Breast epithelium (tissue), 4 donors: ENCODE data around the gene POLR1C. TPM values are rescaled to one million over a fixed set of nuclear protein-coding genes. Genes with fewer than 3 reads are reported as not detected.
"Not testable (repeated sequence)": the region's sequence is repeated elsewhere in the genome, so short reads cannot be mapped to it uniquely, and the experiment has no call there.

Experiments
- DNase-seq, 2 donors: peaks; one replicate each; pipeline ENCODE4 v3.0.0-alpha.2; 2019; ENCODE audit warnings: low spot score in 2 of 2
- H3K27ac ChIP-seq, 2 donors: fragments of 200-600 bp; sonication (generic) in 1 of 2; one replicate each; pipeline ENCODE4 v1.5.1; 2016 to 2019; ENCODE audit warnings: mild to moderate bottlenecking in 1 of 2
- H3K27me3 ChIP-seq, 2 donors: fragments of 200-600 bp; sonication (generic) in 1 of 2; one replicate each; pipeline versions ENCODE4 v1.5.1 to v1.6.0; 2017 to 2019; ENCODE audit warnings: control low read depth in 1 of 2, mild to moderate bottlenecking in 1 of 2
- H3K36me3 ChIP-seq: fragments of 200-600 bp; one replicate; pipeline ENCODE4 v1.5.1; 2019
- H3K4me1 ChIP-seq, 2 donors: fragments of 200-600 bp; sonication (generic); one replicate each; pipeline ENCODE4 v1.5.1; 2016 to 2019; ENCODE audit warnings: control low read depth in 1 of 2
- H3K4me3 ChIP-seq, 3 donors: fragments of 200-600 bp; sonication (generic); 1 replicate in 2 of 3; 2 replicates in 1 of 3; pipeline ENCODE4 v1.5.1; 2016 to 2019; ENCODE audit warnings: mild to moderate bottlenecking in 3 of 3, moderate library complexity in 2 of 3
- H3K9me3 ChIP-seq, 2 donors: fragments of 200-600 bp; sonication (generic) in 1 of 2; one replicate each; pipeline ENCODE4 v1.5.1; 2016 to 2019; ENCODE audit warnings: control low read depth in 1 of 2
- CTCF ChIP-seq, 3 donors: fragments of 450-650 bp; IDR thresholded peaks; one replicate each; pipeline ENCODE4 v1.5.1; 2016 to 2017; ENCODE audit warnings: antibody characterized with exemption in 3 of 3, mild to moderate bottlenecking in 3 of 3, moderate library complexity in 3 of 3
- POLR2A ChIP-seq: fragments of 450-650 bp; IDR thresholded peaks from one replicate; pipeline ENCODE4 v1.6.1; 2016; ENCODE audit warnings: antibody characterized with exemption, mild to moderate bottlenecking, moderate library complexity
- POLR2AphosphoS5 ChIP-seq, 3 donors: sonication (generic); formaldehyde crosslinking; IDR thresholded peaks; one replicate each; pipeline ENCODE4 v1.6.1; 2017; ENCODE audit warnings: antibody characterized with exemption in 3 of 3
- intact Hi-C: fragments of 100-400 bp; cut with DNase I; formaldehyde crosslinking; loops from one replicate; pipeline ENCODE4 v1.15.1; 2023; ENCODE audit warnings: low total_unique reads
- total RNA-seq, 3 donors: library from RNA; depleted of rRNA; stranded (reverse); fragments of >200 nt; gene quantifications; one replicate each; pipeline ENCODE4 v1.1.0, GENCODE V29; 2016

Gene POLR1C
- total RNA-seq, 3 donors from 2014 or later = 18.9 to 38.8 (median 38.7) TPM

DNA sequence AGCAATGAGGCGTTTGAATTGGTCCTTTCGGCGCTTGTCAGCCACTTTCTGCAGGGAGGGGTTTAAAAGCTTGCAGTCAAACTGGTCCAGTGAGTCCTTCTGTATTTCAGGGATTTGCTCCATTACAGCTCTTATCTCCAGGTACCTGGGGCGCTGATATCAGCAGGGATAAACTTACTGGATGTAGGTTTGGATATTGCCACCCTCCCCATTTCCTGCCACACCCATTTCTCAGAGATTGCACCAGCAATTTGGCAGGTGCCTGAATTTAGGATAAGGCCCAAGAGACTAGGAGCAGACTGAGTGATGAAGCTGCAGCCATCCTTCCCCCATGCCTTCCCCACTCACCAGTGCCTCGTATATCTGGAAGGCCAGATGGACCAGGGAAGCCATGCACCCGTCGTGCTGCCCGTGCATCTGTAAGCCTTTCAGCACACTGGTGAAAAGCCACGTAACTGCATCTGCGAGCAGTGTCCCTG lies 7.6 kb downstream of the POLR1C start:
- no peak overlapping the region for H3K4me3 ChIP-seq

DNA sequence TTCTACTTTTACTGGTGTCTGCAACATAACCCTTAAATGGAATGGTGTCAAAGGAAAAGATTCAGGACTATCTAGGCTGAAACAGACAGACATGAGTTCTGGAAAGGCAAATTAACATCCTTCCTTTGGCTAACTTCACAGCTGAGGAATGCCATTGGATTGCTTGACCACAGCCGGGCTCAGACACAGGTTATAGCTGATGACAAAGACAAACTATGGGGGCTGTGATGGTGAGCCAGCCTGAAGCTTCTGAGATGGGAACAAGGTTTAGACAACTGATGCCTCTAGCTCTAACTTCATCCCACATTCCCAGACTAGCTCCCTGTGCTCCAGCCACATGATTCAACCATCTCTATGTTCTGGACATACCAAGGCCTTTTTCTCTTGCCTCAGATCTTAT lies 15.3 kb downstream of the POLR1C start:
- no peak for DNase-seq
- no peaks in the 10 kb centered on the region for H3K9me3 ChIP-seq
- no peaks in the 10 kb centered on the region for H3K27me3 ChIP-seq
- H3K4me3 ChIP-seq = no peak overlapping the region
- no peaks in the 10 kb centered on the region for H3K4me1 ChIP-seq
- TF ChIP-seq POLR2AphosphoS5 (IDR thresholded peaks at IDR 0.05) (no peak), POLR2A (no peak), CTCF (IDR thresholded peaks at IDR 0.05) (no peak)
- H3K27ac ChIP-seq = no peak overlapping the region
- intact Hi-C loops = no loop called here
- no peaks in the 10 kb centered on the region for H3K36me3 ChIP-seq

More for the DNA sequence above, 7.6 kb downstream of the POLR1C start:
- Histone ChIP-seq H3K27ac (no peak overlapping the region), H3K36me3 (peaks cover 13% of the 10 kb centered on the region), H3K4me1 (no peaks in the 10 kb centered on the region), H3K9me3 (no peaks in the 10 kb centered on the region), H3K27me3 (no peaks in the 10 kb centered on the region)
- TF ChIP-seq CTCF (IDR thresholded peaks at IDR 0.05) = no peak
- TF ChIP-seq POLR2A = no peak
- no peak for DNase-seq
- intact Hi-C loops = no loop called here

DNA sequence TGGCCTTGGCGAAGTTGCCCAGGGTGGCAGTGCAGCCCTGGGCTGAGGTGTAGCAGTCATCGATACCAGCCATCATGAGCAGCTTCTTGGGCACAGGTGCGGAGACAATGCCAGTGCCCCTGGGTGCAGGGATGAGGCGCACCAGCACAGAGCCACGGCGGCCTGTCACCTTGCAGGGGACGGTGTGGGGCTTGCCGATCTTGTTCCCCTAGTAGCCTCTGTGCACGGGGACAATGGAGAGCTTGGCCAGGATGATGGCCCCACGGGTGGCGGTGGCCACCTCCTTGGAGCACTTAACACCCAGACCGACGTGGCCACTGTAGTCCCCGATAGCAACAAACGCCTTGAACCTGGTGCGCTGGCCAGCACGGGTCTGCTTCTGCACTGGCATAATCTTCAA lies 22.1 kb downstream of the POLR1C start:
- intact Hi-C loops, H3K27me3 ChIP-seq, H3K4me3 ChIP-seq: not testable (repeated sequence)

GRCh38 chr6:43539409-43539808 lies 22.5 kb downstream of the POLR1C start:
- H3K36me3 ChIP-seq, DNase-seq, H3K9me3 ChIP-seq, intact Hi-C loops, H3K27me3 ChIP-seq, H3K4me3 ChIP-seq, H3K27ac ChIP-seq, H3K4me1 ChIP-seq: not testable (repeated sequence)

More for the DNA sequence above, 22.1 kb downstream of the POLR1C start:
- not testable (repeated sequence) for H3K9me3 ChIP-seq, H3K4me1 ChIP-seq, H3K36me3 ChIP-seq, H3K27ac ChIP-seq, DNase-seq

GRCh38 chr6:43540507-43540906 lies 23.6 kb downstream of the POLR1C start:
- intact Hi-C loops = no loop called here
- no peak overlapping the region for H3K4me3 ChIP-seq
- H3K36me3 ChIP-seq = no peaks in the 10 kb centered on the region
- DNase-seq = no peak
- H3K9me3 ChIP-seq = no peaks in the 10 kb centered on the region
- TF ChIP-seq POLR2A (no peak), POLR2AphosphoS5 (IDR thresholded peaks at IDR 0.05) (no peak), CTCF (IDR thresholded peaks at IDR 0.05) (no peak)
- no peaks in the 10 kb centered on the region for H3K4me1 ChIP-seq
- H3K27me3 ChIP-seq = no peaks in the 10 kb centered on the region
- H3K27ac ChIP-seq = no peak overlapping the region

GRCh38 chr6:43541774-43542471 lies 25.0 kb downstream of the POLR1C start:
- H3K36me3 ChIP-seq = no peaks in the 10 kb centered on the region
- TF ChIP-seq POLR2A = no peak
- no peak for TF ChIP-seq CTCF (IDR thresholded peaks at IDR 0.05)
- no peak for TF ChIP-seq POLR2AphosphoS5 (IDR thresholded peaks at IDR 0.05)
- intact Hi-C loops = no loop called here

More at GRCh38 chr6:43541774-43542471, 25.0 kb downstream of the POLR1C start:
- H3K4me3 ChIP-seq = no peak overlapping the region
- no peak overlapping the region for H3K27ac ChIP-seq
- no peaks in the 10 kb centered on the region for H3K4me1 ChIP-seq
- no peak for DNase-seq
- H3K27me3 ChIP-seq = no peaks in the 10 kb centered on the region
- no peaks in the 10 kb centered on the region for H3K9me3 ChIP-seq
